CD4-positive, alpha-beta T cell (primary cell): ENCODE results near the gene OCIAD2. TPM values are rescaled to one million over a fixed set of nuclear protein-coding genes. Genes with fewer than 3 reads are reported as not detected.
A peak's percentile ranks its signal among the peaks of the same experiment; 100 is the strongest.

Source experiments
- ATAC-seq: fragments of 200-7000 bp; cut with Tn5 transposase; one replicate; pipeline ENCODE4 v1.10.0; 2022; ENCODE audit warnings: mild to moderate bottlenecking; ENCODE audit not compliant: poor library complexity
- CTCF ChIA-PET: fragments of 350-600 bp; sonication (Branson Sonifier 250); formaldehyde crosslinking; loops from one replicate; lab custom pipeline; 2021; ENCODE audit warnings: antibody characterized with exemption, inconsistent platforms; lab: Charles Lee
- POLR2A ChIA-PET: fragments of 350-600 bp; sonication (Branson Sonifier 250); formaldehyde crosslinking; loops from one replicate; lab custom pipeline; 2021; ENCODE audit warnings: antibody characterized with exemption, inconsistent platforms; lab: Charles Lee
- DNase-seq, 14 experiments: peaks; one replicate each; pipeline ENCODE4 v3.0.0-alpha.2; 2013 to 2020; ENCODE audit warnings: mixed read lengths in 2 of 14
- H3K27ac ChIP-seq, 2 donors: one replicate each; pipeline versions ENCODE4 v1.5.1 to v1.7.0; 2013; ENCODE audit warnings: low read length in 2 of 2, low read depth in 1 of 2, mild to moderate bottlenecking in 1 of 2
- H3K27me3 ChIP-seq, 2 experiments: 1 replicate in 1 of 2; 2 replicates in 1 of 2; pipeline versions ENCODE4 v1.6.1 to v1.7.0; 2013; ENCODE audit warnings: low read length in 2 of 2, control low read depth in 1 of 2, mild to moderate bottlenecking in 1 of 2, moderate library complexity in 1 of 2; ENCODE audit not compliant: insufficient read depth in 2 of 2, control insufficient read depth in 1 of 2
- H3K36me3 ChIP-seq: one replicate; pipeline ENCODE4 v1.6.1; 2013; ENCODE audit warnings: low read length, control low read depth; ENCODE audit not compliant: insufficient read depth
- H3K4me1 ChIP-seq: one replicate; pipeline ENCODE4 v1.6.1; 2013; ENCODE audit warnings: low read length, control low read depth; ENCODE audit not compliant: insufficient read depth
- H3K4me3 ChIP-seq: one replicate; pipeline ENCODE4 v1.5.1; 2013; ENCODE audit warnings: mild to moderate bottlenecking, low read length, moderate library complexity
- H3K9me3 ChIP-seq, 2 experiments: 1 replicate in 1 of 2; 2 replicates in 1 of 2; pipeline versions ENCODE4 v1.6.1 to v1.7.0; 2013; ENCODE audit warnings: low read length in 2 of 2, mild to moderate bottlenecking in 2 of 2, control low read depth in 1 of 2, moderate library complexity in 1 of 2; ENCODE audit not compliant: control insufficient read depth in 1 of 2, insufficient read depth in 1 of 2
- H3K27ac Mint-ChIP-seq: one replicate; pipeline ENCODE4 v1.8.0; 2020; ENCODE audit warnings: mixed read lengths
- H3K27me3 Mint-ChIP-seq: one replicate; pipeline ENCODE4 v1.8.0; 2021; ENCODE audit warnings: mixed read lengths
- H3K36me3 Mint-ChIP-seq: one replicate; pipeline ENCODE4 v1.8.0; 2021; ENCODE audit warnings: low read depth, mixed read lengths
- H3K4me1 Mint-ChIP-seq: one replicate; pipeline ENCODE4 v1.8.0; 2021; ENCODE audit warnings: low read depth, mixed read lengths
- H3K4me3 Mint-ChIP-seq: one replicate; pipeline ENCODE4 v1.8.0; 2020; ENCODE audit warnings: mild to moderate bottlenecking, mixed read lengths
- H3K9me3 Mint-ChIP-seq: one replicate; pipeline ENCODE4 v1.8.0; 2020; ENCODE audit warnings: mixed read lengths
- intact Hi-C, 2 experiments: fragments of 100-400 bp; cut with DNase I in 1 of 2; cut with micrococcal nuclease in 1 of 2; formaldehyde crosslinking; loops; one replicate each; pipeline versions ENCODE4 v1.15.1 to v1.9.0; 2023 to 2025; cut with DNase I, micrococcal nuclease
- total RNA-seq, 174 experiments: library from RNA in 2 of 174; stranded (reverse) in 2 of 174; gene quantifications; one replicate each; pipeline ENCODE4 v1.2.3 and lab custom pipeline; 2021 to 2026
- TF ChIP-seq, protein P1 (sequence below): fragments of 200-600 bp; IDR thresholded peaks from one replicate; pipeline ENCODE4 v1.8.0; 2022; ENCODE audit warnings: antibody characterized with exemption, mild to moderate bottlenecking

Gene OCIAD2
- total RNA-seq, 2 experiments from 2014 or later: 77.0 to 91.1 TPM

DNA sequence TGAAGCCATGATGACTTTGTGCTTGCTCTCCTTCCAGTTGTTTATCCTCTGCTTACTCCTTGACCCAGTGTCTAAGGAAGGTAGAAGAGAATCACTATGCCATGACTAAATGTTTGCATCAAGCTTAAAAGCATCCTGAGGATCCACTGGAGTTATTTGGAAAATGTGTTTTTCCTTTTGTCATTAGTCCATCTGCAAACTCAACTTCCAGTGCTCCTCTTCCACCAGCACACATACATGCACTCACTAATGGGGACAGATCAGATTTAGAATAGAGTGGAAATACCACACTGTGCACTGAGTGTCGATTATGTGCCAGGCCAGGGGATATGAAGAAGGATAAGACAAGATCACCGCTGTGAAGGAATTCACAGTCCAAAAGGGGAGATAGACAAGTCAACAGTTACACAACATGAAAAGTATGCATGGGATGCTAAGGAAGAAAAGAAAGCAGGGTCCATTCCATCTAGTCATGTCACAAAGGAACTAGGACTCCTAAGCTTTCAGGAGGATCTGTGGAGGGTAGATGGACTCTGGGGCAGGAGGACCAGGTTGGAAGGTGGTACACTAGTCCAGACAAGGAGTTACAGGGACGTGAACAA, 1.9 kb downstream of the OCIAD2 start:
- H3K4me1 ChIP-seq: peaks cover 40% of the 10 kb centered on the region
- intact Hi-C loops: loop anchor here (1.0 to 10.0 kb wide), 8 partner anchors 43 to 770 kb away; partner anchors contain the start of genes SLAIN2 (in 1 of the 2) and TXK (in 1 of the 2)
- peak overlapping the region; percentile 91 for H3K4me3 Mint-ChIP-seq
- H3K9me3 ChIP-seq: no peaks in the 10 kb centered on the region
- peaks cover 42% of the 10 kb centered on the region for H3K36me3 ChIP-seq
- H3K27me3 Mint-ChIP-seq: no peaks in the 10 kb centered on the region
- POLR2A ChIA-PET: interaction anchor here (1.2 kb wide), 1 partner anchor 40 kb away, joined by 3 read pairs; no protein-coding TSS in a partner anchor
- TF ChIP-seq, protein P1, sequence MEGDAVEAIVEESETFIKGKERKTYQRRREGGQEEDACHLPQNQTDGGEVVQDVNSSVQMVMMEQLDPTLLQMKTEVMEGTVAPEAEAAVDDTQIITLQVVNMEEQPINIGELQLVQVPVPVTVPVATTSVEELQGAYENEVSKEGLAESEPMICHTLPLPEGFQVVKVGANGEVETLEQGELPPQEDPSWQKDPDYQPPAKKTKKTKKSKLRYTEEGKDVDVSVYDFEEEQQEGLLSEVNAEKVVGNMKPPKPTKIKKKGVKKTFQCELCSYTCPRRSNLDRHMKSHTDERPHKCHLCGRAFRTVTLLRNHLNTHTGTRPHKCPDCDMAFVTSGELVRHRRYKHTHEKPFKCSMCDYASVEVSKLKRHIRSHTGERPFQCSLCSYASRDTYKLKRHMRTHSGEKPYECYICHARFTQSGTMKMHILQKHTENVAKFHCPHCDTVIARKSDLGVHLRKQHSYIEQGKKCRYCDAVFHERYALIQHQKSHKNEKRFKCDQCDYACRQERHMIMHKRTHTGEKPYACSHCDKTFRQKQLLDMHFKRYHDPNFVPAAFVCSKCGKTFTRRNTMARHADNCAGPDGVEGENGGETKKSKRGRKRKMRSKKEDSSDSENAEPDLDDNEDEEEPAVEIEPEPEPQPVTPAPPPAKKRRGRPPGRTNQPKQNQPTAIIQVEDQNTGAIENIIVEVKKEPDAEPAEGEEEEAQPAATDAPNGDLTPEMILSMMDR: no peak
- no peak for ATAC-seq
- no peak for DNase-seq
- peaks cover 63% of the 10 kb centered on the region for H3K4me1 Mint-ChIP-seq
- H3K27ac Mint-ChIP-seq: peak overlapping the region; percentile 89
- no peaks in the 10 kb centered on the region for H3K9me3 Mint-ChIP-seq
- CTCF ChIA-PET: no interaction called here
- peak overlapping the region; percentile 74 for H3K4me3 ChIP-seq
- H3K36me3 Mint-ChIP-seq: peaks cover 61% of the 10 kb centered on the region
- no peaks in the 10 kb centered on the region for H3K27me3 ChIP-seq
- no peak overlapping the region for H3K27ac ChIP-seq

DNA sequence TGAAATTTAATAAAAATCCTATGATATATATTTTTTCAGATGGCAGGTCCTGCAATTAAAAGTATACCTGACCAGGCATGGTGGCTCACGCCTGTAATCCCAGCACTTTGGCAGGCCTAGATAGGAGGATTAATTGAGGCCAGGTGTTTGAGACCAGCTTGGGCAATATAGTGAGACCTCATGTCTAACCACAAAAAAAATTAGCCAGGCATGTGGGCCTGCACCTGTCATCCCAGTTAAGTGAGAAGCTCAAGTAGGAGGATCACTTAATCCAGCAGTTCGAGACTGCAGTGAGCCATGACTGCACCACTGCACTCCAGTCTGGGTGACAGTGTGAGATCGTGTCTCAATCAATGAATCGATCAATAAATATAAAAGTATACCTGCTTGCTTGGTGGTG, 2.5 kb downstream of the OCIAD2 start:
- peaks cover 47% of the 10 kb centered on the region for H3K36me3 ChIP-seq
- DNase-seq (no peak), ATAC-seq (no peak)
- CTCF ChIA-PET: interaction anchor here (0.6 to 1.0 kb wide), 2 partner anchors 201 to 326 kb away, joined by 3 read pairs; no protein-coding TSS in a partner anchor
- H3K9me3 Mint-ChIP-seq: no peaks in the 10 kb centered on the region
- H3K27ac Mint-ChIP-seq: peak overlapping the region; percentile 89
- POLR2A ChIA-PET: no interaction called here
- TF ChIP-seq, protein P1: no peak
- intact Hi-C loops: loop anchor here in 1 of 2 experiments (2.0 to 10.0 kb wide), 4 partner anchors 52 to 769 kb away; partner anchors contain the start of genes SLAIN2 and TXK
- H3K4me1 Mint-ChIP-seq: peaks cover 69% of the 10 kb centered on the region
- H3K27me3 ChIP-seq: no peaks in the 10 kb centered on the region
- peaks cover 67% of the 10 kb centered on the region for H3K36me3 Mint-ChIP-seq
- H3K27me3 Mint-ChIP-seq: no peaks in the 10 kb centered on the region
- H3K4me1 ChIP-seq: peaks cover 40% of the 10 kb centered on the region
- H3K27ac ChIP-seq: no peak overlapping the region
- peak overlapping the region; percentile 91 for H3K4me3 Mint-ChIP-seq
- H3K9me3 ChIP-seq: no peaks in the 10 kb centered on the region
- no peak overlapping the region for H3K4me3 ChIP-seq

DNA sequence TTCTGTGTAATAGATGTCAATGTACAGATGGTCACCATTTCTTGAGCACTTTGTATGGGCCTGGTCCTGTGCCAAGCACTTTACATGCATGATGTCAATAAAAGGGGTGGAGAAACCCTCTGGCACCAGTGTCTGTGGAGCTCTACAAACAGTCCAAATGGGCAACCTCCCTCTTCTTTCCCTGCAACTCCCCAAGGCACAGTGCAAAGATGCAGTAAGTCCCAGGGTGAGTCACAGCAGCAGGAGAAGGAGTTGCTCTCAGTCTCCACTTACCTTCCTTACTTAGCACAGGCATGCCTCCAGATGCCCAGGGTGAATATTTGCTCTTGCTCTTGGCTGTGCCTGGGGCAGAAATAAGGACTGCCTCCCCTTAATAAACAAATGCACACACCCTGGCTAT, 4.3 kb downstream of the OCIAD2 start:
- ChIA-PET POLR2A (no interaction called here), CTCF (no interaction called here)
- DNase-seq: no peak
- H3K36me3 Mint-ChIP-seq: peaks cover 85% of the 10 kb centered on the region
- H3K4me3 Mint-ChIP-seq: no peak overlapping the region
- no peaks in the 10 kb centered on the region for H3K9me3 Mint-ChIP-seq
- TF ChIP-seq, protein P1: no peak
- peaks cover 76% of the 10 kb centered on the region for H3K4me1 Mint-ChIP-seq
- Histone ChIP-seq H3K4me1 (peaks cover 33% of the 10 kb centered on the region), H3K27me3 (no peaks in the 10 kb centered on the region), H3K4me3 (no peak overlapping the region), H3K36me3 (peaks cover 63% of the 10 kb centered on the region), H3K27ac (no peak overlapping the region), H3K9me3 (no peaks in the 10 kb centered on the region)
- ATAC-seq: no peak
- H3K27me3 Mint-ChIP-seq: no peaks in the 10 kb centered on the region
- intact Hi-C loops: loop anchor here in 1 of 2 experiments (5.0 to 10.0 kb wide), 3 partner anchors 50 to 767 kb away; partner anchors contain the start of genes SLAIN2 and TXK
- peak overlapping the region; percentile 56 for H3K27ac Mint-ChIP-seq
